NCI-H748 treated with DMSO at 0.1 percent for 48 hours (cell line): ENCODE results near the gene RALGDS.
"Not testable (repeated sequence)": the region's sequence is repeated elsewhere in the genome, so short reads cannot be mapped to it uniquely, and the experiment has no call there.

Experiments used
- DNase-seq: peaks from one replicate; lab custom pipeline; 2025; lab: John Stamatoyannopoulos, UW

Gene RALGDS

DNA sequence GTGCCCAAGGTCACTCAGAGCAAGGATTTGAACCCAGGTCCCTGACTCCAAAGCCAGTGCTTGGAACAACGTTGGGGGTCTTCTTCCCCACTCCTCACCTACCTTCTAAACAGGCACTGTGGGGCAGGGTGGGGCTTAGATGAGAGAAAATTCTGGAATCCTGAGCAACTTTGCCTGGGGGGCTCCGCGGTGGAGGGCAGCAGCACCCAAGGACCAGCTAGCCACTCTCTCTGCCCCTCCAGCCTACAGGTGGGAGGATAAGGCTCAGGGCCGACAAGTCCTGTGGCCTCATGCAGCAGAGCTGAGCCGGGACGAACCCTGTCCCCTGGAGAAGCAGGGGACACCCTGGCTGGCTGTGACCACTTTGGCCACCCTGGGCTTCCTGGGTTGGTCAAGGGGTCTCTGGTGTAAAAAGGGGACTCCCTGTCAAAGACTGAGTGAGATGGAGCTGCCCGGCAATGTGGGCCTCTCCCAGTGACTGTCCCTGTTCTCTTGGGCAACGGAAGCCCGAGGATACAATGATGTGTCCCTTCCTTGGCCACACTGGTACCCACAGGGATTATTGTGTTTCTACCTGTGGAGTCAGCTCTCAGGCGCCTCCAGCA, 32.8 kb downstream of the RALGDS start:
- no peak for DNase-seq

- no peak for DNase-seq
Measured at GRCh38 chr9:133087429-133088145, 33.5 kb downstream of the RALGDS start.

- DNase-seq: no peak
Measured at GRCh38 chr9:133086894-133087293, 34.1 kb downstream of the RALGDS start.

DNA sequence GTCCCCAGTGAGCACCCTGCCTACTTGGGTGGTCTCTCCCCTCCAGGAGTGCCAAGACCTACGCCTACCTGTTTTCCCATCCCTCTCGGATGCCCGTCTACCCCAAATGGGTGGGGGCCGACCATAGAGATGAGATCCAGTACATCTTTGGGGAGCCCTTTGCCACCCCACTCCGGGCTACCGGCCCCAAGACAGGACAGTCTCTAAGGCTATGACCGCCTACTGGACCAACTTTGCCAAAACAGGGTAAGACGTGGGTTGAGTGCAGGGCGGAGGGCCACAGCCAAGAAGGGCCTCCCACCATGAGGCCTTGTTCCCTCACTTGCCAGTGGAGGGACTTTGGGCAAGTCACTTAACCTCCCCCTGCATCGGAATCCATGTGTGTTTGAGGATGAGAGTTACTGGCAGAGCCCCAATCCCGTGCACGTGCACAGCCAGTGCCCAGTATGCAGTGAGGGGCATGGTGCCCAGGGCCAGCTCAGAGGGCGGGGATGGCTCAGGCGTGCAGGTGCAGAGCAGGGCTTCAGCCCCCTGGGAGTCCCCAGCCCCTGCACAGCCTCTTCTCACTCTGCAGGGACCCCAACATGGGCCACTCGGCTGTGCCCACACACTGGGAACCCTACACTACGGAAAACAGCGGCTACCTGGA, 34.7 kb downstream of the RALGDS start:
- DNase-seq: not testable (repeated sequence)

- not testable (repeated sequence) for DNase-seq
Measured at GRCh38 chr9:133083688-133084087, 37.4 kb downstream of the RALGDS start.

GRCh38 chr9:133081957-133082644, 38.9 kb downstream of the RALGDS start:
- DNase-seq: not testable (repeated sequence)

GRCh38 chr9:133080786-133081779, 40.0 kb downstream of the RALGDS start:
- not testable (repeated sequence) for DNase-seq

DNA sequence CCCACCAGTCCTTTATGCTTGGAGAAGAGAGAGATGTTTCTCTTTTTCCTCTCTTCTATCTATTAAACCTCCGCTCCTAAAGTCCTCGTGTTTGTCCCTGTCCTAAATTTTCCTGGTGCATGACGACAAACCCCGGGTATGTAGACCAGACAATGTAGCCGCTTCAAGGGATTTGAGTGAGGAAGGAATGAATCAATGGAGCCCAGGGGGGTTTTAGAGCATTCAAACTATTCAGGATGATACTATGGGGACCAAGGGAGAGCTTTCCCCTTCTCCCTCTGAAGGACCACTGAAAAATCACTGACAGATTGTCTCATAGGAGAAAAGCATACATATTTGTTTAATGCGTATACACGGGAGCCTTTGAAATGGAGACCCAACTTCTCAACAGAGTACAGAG, 40.9 kb downstream of the RALGDS start:
- DNase-seq: no peak

DNA sequence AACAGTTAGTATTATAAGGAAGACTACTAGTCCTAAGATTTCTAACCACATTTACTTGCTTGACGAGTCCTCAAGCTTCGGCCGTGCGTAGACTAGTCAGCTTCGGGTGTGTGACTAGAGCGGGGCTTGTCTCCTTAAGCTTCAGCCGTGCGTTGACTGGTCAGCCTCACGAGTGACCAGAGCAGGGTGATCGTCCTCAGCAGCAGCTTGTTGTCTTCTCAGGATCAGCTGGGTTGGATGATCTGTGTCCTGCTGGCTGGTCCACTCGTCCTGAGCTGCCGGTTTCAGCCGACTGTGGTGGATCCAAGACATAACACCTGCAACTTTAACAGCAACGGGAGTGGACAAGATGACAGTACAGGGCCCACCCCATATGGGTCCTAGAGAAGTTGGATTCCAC, 42.6 kb downstream of the RALGDS start:
- DNase-seq: no peak

DNA sequence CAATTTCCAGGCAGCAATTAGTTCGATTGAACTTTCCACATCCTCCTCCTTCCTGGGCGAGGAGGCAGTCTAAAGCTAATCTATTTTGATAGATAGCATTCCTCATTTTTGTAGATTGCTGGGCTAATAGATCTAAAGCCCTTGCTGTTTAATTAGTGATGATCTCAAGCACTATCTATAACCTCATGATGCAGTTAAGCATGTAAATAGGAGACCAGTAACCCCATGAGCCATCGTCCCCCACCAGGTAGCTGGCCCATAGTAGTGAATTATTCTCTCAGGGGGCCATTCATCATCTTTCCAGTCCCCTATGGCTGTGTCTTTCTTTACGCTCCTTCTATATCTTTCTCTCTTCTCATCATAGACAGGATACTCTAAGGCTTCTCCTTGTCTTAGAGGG, 44.3 kb downstream of the RALGDS start:
- DNase-seq: no peak

DNA sequence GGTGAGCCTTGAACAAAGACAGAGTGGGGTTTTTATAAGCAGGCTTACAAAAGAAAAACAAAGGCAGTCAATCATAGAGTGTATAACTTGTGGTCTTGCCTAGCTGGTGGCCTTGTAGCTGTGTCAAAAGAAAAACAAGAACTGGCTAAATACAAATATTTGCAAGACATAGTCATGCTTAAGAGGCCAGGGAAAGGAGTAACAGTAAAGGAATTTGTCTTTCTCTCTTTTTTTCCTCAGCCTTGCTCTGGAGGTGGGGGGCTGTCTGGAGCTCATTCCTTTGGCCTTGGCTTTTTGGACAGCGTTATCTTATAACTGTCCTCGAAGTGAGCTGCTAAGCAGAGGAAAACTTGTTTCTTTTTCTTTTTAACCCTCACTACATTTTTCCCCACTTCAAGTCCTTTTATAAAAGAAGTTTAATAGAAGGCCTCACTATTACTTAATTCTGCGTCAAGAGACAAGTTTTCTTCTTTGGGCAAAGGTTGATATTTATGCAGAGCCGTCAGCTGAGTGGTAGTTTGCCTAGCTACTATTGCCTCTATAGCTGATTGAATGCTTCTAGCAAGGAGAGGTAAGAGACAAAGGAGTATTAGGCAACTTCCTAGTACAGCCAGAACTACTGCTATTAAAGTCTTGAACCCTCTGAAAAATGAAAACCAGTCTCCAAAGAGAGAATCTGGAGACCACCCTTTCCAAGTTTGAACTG, 45.0 kb downstream of the RALGDS start:
- DNase-seq: no peak

DNA sequence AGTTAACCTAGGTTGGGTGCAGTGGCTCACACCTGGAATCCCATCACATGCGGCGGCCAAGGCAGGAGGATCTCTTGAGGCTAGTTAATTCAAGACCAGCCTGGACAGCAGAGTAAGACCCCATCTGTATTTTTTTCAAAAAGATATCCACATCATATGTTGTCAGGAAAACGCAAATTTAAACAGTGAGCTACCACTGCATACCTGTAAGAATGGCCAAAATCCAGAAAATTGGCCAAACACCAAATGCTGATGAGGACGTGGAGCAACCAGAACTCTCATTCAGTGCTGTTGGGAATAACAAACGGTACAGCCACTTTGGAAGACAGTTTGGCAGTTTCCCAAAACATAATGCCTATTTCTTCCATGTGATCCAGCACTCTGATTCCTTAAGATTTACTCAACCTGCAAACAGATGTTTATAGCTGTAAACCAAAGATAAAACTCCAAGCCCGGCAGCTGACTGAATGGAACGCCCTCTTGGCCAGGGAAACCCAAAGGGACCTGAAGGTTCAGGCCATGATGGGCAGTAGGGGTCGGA, 46.9 kb downstream of the RALGDS start:
- DNase-seq: no peak

GRCh38 chr9:133073086-133074014, 47.7 kb downstream of the RALGDS start:
- no peak for DNase-seq

- not testable (repeated sequence) for DNase-seq
Measured at GRCh38 chr9:133072210-133072609, 48.8 kb downstream of the RALGDS start.

DNA sequence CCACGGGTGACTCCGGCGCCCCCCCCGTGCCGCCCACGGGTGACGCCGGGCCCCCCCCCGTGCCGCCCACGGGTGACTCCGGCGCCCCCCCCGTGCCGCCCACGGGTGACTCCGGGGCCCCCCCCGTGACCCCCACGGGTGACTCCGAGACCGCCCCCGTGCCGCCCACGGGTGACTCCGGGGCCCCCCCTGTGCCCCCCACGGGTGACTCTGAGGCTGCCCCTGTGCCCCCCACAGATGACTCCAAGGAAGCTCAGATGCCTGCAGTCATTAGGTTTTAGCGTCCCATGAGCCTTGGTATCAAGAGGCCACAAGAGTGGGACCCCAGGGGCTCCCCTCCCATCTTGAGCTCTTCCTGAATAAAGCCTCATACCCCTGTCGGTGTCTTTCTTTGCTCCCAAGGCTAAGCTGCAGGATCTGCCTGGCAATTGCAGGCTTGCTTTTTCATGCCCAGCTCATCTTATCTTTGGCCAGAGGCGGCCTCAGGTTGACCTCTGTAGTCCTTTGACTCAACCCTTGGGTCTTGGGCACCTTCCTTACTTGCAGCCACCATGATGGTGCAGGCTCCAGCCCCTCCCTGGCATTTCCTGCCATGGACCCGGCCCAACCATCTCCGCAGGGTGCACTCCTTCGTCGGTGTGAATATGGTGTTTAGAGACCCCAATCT, 49.4 kb downstream of the RALGDS start:
- no peak for DNase-seq

GRCh38 chr9:133070985-133071384, 50.1 kb downstream of the RALGDS start:
- DNase-seq: not testable (repeated sequence)

DNA sequence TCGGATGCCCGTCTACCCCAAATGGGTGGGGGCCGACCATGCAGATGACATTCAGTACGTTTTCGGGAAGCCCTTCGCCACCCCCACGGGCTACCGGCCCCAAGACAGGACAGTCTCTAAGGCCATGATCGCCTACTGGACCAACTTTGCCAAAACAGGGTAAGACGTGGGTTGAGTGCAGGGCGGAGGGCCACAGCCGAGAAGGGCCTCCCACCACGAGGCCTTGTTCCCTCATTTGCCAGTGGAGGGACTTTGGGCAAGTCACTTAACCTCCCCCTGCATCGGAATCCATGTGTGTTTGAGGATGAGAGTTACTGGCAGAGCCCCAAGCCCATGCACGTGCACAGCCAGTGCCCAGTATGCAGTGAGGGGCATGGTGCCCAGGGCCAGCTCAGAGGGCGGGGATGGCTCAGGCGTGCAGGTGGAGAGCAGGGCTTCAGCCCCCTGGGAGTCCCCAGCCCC, 50.5 kb downstream of the RALGDS start:
- not testable (repeated sequence) for DNase-seq

GRCh38 chr9:133068431-133068830, 52.6 kb downstream of the RALGDS start:
- not testable (repeated sequence) for DNase-seq

DNA sequence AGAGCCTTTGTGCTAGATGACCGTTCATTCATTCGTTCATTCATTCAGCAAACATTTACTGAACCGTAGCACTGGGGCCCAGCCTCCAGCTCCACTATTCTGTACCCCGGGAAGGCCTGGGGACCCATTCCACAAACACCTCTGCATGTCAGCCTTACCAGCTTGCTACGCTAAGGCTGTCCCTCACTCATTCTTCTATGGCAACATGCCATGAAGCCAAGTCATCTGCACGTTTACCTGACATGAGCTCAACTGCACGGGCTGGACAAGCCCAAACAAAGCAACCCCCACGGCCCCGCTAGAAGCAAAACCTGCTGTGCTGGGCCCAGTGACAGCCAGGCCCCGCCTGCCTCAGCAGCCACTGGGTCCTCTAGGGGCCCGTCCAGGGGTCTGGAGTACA, 53.2 kb downstream of the RALGDS start:
- DNase-seq: no peak
